Activated naive CD8-positive, alpha-beta T cell treated with anti-CD3 and anti-CD28 coated beads, Interleukin-2, amount 10 ng/mL, durations not matched to agents 7 days and 5 days (primary cell): ENCODE results near the gene ZBTB26. TPM values are rescaled to one million over a fixed set of nuclear protein-coding genes. Genes with fewer than 3 reads are reported as not detected.
A peak's percentile ranks its signal among the peaks of the same experiment; 100 is the strongest.

ENCODE experiments used
- ATAC-seq: fragments of 150-1000 bp; cut with Tn5 transposase; one replicate; pipeline ENCODE4 v1.10.0; 2021; ENCODE audit warnings: low read depth, moderate library complexity
- POLR2A ChIA-PET: fragments of 350-600 bp; sonication (Branson Sonifier 250); formaldehyde crosslinking; loops from one replicate; lab custom pipeline; 2021; ENCODE audit warnings: antibody characterized with exemption; lab: Charles Lee
- DNase-seq: peaks from one replicate; pipeline ENCODE4 v3.0.0; 2021
- H3K27ac Mint-ChIP-seq: one replicate; pipeline ENCODE4 v1.8.0; 2022; ENCODE audit warnings: mild to moderate bottlenecking, mixed read lengths
- H3K27me3 Mint-ChIP-seq: one replicate; pipeline ENCODE4 v1.8.0; 2022; ENCODE audit warnings: mild to moderate bottlenecking, moderate library complexity, mixed read lengths
- H3K36me3 Mint-ChIP-seq: one replicate; pipeline ENCODE4 v1.8.0; 2021; ENCODE audit warnings: mild to moderate bottlenecking, mixed read lengths
- H3K4me1 Mint-ChIP-seq: one replicate; pipeline ENCODE4 v1.8.0; 2021; ENCODE audit warnings: mixed read lengths
- H3K4me3 Mint-ChIP-seq: one replicate; pipeline ENCODE4 v1.8.0; 2022; ENCODE audit warnings: mild to moderate bottlenecking, moderate library complexity, mixed read lengths
- H3K9me3 Mint-ChIP-seq: one replicate; pipeline ENCODE4 v1.8.0; 2021; ENCODE audit warnings: mixed read lengths
- total RNA-seq, 2 experiments: library from RNA; stranded (reverse); gene quantifications; one replicate each; pipeline ENCODE4 v1.2.3, GENCODE V29; 2021

Gene ZBTB26, protein sequence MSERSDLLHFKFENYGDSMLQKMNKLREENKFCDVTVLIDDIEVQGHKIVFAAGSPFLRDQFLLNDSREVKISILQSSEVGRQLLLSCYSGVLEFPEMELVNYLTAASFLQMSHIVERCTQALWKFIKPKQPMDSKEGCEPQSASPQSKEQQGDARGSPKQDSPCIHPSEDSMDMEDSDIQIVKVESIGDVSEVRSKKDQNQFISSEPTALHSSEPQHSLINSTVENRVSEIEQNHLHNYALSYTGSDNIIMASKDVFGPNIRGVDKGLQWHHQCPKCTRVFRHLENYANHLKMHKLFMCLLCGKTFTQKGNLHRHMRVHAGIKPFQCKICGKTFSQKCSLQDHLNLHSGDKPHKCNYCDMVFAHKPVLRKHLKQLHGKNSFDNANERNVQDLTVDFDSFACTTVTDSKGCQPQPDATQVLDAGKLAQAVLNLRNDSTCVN
- total RNA-seq = 10 to 100 TPM in 1 of 2 experiments, 1 to 10 TPM in 1; 8.3 to 11.2 TPM

DNA sequence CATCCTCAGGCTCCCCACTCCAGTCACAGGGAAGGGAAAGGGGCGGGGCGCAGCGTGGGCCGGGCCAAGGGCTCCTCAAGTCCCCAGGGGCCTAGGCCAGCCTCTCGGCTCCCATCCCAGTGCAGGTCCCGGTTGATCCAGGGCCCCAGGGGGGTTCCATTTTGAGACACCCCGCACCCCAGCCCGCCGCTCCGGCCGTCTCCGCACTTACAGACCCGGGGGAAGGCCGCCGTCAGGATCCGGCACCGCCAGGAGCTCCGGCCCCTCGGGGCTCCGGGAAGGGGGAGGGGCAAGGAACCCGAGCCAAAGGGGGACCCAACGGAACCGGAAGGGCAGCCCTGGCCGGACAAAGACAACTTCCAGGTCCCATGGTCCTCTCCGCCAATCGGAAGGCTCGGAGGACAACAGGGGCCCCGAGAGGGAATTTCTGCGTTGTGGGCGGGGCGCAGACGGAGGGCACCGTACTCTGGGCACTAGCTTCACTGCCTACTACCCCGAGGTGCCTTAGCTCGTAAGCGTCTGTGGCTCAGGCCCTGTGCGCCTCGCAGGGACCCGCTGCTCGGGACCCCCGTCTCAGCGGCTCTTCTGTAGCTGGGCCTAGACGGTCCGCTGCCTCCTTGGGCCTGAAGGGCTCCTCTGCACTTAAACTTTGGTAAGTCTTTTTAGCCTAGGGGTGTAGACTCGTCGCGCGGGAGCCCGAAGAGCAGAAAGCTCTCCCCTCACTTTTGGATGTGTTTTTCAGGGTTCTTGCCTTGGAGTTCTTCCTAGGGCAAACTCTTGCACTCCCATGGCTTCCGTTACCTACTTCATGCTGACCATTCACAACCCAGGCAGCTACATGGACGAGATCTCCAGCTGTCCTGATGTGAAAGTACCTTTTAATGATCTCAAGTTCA is at the start of gene ZBTB26:
ZBTB26 (minus strand) TSS at position 287 of the 896 bp plus-strand sequence. CDS start 11,578 bp downstream, outside the sequence.
- peak; percentile 98 for ATAC-seq
- Mint-ChIP-seq H3K4me3 (no peak within 1 kb of the TSS), H3K27me3 (no peaks in the 10 kb centered on the region), H3K27ac (peak within 1 kb of the TSS; percentile 85), H3K4me1 (peaks cover 13% of the 10 kb centered on the region), H3K9me3 (no peaks in the 10 kb centered on the region), H3K36me3 (peaks cover 8% of the 10 kb centered on the region)
- peak; percentile 85 for DNase-seq
- POLR2A ChIA-PET = interaction anchor here (0.5 to 4.2 kb wide), 10 partner anchors 10 to 904 kb away, joined by 3 to 55 read pairs (median 4); partner anchors contain the start of genes PDCL, RABGAP1, RC3H2 and ZBTB6

DNA sequence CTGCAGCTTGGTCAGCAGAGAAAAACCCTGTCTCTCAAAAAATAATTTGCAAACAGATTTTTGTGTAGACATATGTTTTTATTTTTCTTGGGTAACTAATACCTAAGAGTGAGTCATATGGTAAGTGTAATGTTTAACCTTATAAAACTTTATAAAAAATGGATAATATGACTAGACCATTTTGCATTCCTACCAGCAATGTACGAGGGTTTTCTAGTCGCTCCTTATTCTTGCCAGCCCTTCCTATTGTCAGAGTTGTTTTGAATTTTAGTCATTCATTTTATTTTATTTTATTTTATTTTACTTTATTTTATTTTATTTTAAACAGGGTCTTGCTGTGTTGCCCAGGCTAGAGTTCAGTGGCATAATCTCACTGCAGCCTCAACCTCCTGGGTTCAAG is 47.3 kb upstream of the ZBTB26 start:
- POLR2A ChIA-PET = no interaction called here
- DNase-seq (no peak), ATAC-seq (no peak)
- peaks cover 2% of the 10 kb centered on the region for H3K4me1 Mint-ChIP-seq
- H3K36me3 Mint-ChIP-seq = peaks cover 3% of the 10 kb centered on the region
- H3K4me3 Mint-ChIP-seq = no peak overlapping the region
- no peaks in the 10 kb centered on the region for H3K9me3 Mint-ChIP-seq
- no peak overlapping the region for H3K27ac Mint-ChIP-seq
- no peaks in the 10 kb centered on the region for H3K27me3 Mint-ChIP-seq

GRCh38 chr9:122975196-122975595 is 43.9 kb upstream of the ZBTB26 start:
- POLR2A ChIA-PET = no interaction called here
- Mint-ChIP-seq H3K4me3 (no peak overlapping the region), H3K4me1 (peaks cover 2% of the 10 kb centered on the region), H3K36me3 (peaks cover 10% of the 10 kb centered on the region), H3K27me3 (no peaks in the 10 kb centered on the region), H3K27ac (no peak overlapping the region), H3K9me3 (no peaks in the 10 kb centered on the region)
- no peak for ATAC-seq
- DNase-seq = no peak

GRCh38 chr9:122961139-122961538 is 29.8 kb upstream of the ZBTB26 start:
- H3K9me3 Mint-ChIP-seq = peaks cover 2% of the 10 kb centered on the region
- H3K27ac Mint-ChIP-seq = no peak overlapping the region
- no peaks in the 10 kb centered on the region for H3K4me1 Mint-ChIP-seq
- POLR2A ChIA-PET = no interaction called here
- ATAC-seq (no peak), DNase-seq (no peak)
- no peaks in the 10 kb centered on the region for H3K27me3 Mint-ChIP-seq
- peaks cover 22% of the 10 kb centered on the region for H3K36me3 Mint-ChIP-seq
- no peak overlapping the region for H3K4me3 Mint-ChIP-seq

- Mint-ChIP-seq H3K4me3 (no peak overlapping the region), H3K27ac (no peak overlapping the region), H3K4me1 (no peaks in the 10 kb centered on the region), H3K36me3 (peaks cover 18% of the 10 kb centered on the region), H3K9me3 (peaks cover 2% of the 10 kb centered on the region), H3K27me3 (no peaks in the 10 kb centered on the region)
- DNase-seq (no peak), ATAC-seq (no peak)
- POLR2A ChIA-PET = no interaction called here
These were observed 24.6 kb upstream of the ZBTB26 start for GRCh38 chr9:122955961-122956360.

- Mint-ChIP-seq H3K27me3 (no peaks in the 10 kb centered on the region), H3K27ac (no peak overlapping the region), H3K9me3 (no peaks in the 10 kb centered on the region), H3K4me1 (no peaks in the 10 kb centered on the region), H3K4me3 (no peak overlapping the region), H3K36me3 (peaks cover 8% of the 10 kb centered on the region)
- DNase-seq = no peak
- POLR2A ChIA-PET = no interaction called here
- ATAC-seq = no peak
These were observed 23.0 kb upstream of the ZBTB26 start for GRCh38 chr9:122954253-122954691.

DNA sequence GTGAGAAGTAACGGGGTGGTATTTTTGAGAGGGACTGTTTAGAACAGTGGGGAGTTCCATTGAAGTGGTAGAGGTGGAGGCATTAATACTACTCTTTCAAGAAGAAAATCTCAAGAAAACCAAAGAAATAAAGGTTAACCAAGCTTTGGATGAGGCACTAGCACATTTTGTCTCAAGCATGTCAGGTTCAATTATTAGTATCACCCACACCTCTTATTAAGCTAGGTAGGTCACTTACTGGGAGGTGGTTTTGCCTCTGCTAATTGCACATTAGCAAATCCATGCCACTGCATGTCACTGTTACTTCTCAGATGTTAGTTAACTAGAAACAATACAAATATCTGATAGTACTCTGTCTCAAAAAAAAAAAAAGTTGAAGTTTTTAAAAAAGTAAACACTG is 19.7 kb upstream of the ZBTB26 start:
- Mint-ChIP-seq H3K4me1 (peaks cover 16% of the 10 kb centered on the region), H3K4me3 (no peak overlapping the region)
- POLR2A ChIA-PET = no interaction called here

GRCh38 chr9:122950263-122950662 is 19.0 kb upstream of the ZBTB26 start:
- H3K36me3 Mint-ChIP-seq = peaks cover 7% of the 10 kb centered on the region
- H3K4me3 Mint-ChIP-seq = no peak overlapping the region
- H3K27me3 Mint-ChIP-seq = no peaks in the 10 kb centered on the region
- DNase-seq (no peak), ATAC-seq (no peak)
- POLR2A ChIA-PET = no interaction called here
- H3K9me3 Mint-ChIP-seq = no peaks in the 10 kb centered on the region
- H3K27ac Mint-ChIP-seq = no peak overlapping the region
- peaks cover 24% of the 10 kb centered on the region for H3K4me1 Mint-ChIP-seq

More for the DNA sequence above, 19.7 kb upstream of the ZBTB26 start:
- no peaks in the 10 kb centered on the region for H3K27me3 Mint-ChIP-seq
- no peaks in the 10 kb centered on the region for H3K9me3 Mint-ChIP-seq
- DNase-seq (no peak), ATAC-seq (no peak)
- H3K36me3 Mint-ChIP-seq = peaks cover 7% of the 10 kb centered on the region
- H3K27ac Mint-ChIP-seq = no peak overlapping the region

DNA sequence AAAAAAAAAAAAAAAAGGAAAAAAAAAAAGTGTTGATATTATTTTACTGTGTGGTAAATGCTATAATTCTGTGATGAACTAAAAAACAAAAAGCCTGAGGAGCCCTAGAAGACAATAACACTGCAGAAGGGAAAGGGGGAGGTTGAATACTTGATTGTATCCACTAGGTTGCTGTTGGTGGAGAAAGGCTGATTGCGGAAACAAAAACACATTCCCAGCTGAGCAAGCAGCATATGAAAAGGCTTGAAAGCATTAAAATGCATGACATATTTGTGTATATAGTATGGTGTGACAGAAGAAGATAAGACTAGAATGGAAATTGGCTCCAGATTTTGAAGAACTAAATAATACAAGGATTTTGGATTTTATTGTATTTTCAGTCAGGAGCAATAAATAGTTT is 18.4 kb upstream of the ZBTB26 start:
- no peak for ATAC-seq
- POLR2A ChIA-PET = no interaction called here

GRCh38 chr9:122948313-122948712 is 17.0 kb upstream of the ZBTB26 start:
- ATAC-seq (no peak), DNase-seq (no peak)
- no peaks in the 10 kb centered on the region for H3K9me3 Mint-ChIP-seq
- H3K4me1 Mint-ChIP-seq = peaks cover 27% of the 10 kb centered on the region
- H3K36me3 Mint-ChIP-seq = peaks cover 9% of the 10 kb centered on the region
- no peak overlapping the region for H3K27ac Mint-ChIP-seq
- no peaks in the 10 kb centered on the region for H3K27me3 Mint-ChIP-seq
- POLR2A ChIA-PET = interaction anchor here (0.7 kb wide), 1 partner anchor 17 kb away, joined by 4 read pairs; the partner anchor contains the start of gene ZBTB26
- peak overlapping the region; percentile 54 for H3K4me3 Mint-ChIP-seq

More for the DNA sequence above, 18.4 kb upstream of the ZBTB26 start:
- no peaks in the 10 kb centered on the region for H3K27me3 Mint-ChIP-seq
- no peak overlapping the region for H3K4me3 Mint-ChIP-seq
- peaks cover 25% of the 10 kb centered on the region for H3K4me1 Mint-ChIP-seq
- H3K36me3 Mint-ChIP-seq = peaks cover 7% of the 10 kb centered on the region
- H3K27ac Mint-ChIP-seq = no peak overlapping the region
- DNase-seq = no peak
- no peaks in the 10 kb centered on the region for H3K9me3 Mint-ChIP-seq

DNA sequence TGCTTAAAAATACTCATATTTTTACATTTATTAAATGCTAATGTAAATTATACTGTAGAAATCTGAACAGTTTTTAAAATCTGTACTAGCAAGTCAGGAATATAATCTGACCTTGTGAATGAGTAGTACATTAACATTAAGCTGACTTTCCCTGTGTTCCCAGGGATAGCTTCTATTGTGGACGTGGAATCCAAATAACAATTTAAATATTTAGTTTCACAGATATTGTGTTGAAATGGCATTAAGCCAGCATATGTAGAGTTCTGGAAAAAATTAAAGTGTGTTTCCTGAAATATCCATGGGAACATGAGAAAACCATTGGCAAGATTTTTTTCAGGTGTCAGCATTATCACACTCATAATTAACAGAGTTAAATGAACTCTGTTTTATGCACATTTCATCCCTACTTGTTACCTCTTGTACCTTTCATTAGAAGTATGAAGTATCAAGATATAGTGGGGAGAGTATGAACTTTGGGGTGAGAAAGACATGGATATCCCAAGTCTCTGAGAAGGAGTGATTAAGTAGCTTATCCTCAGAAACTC is 15.2 kb upstream of the ZBTB26 start:
- Mint-ChIP-seq H3K36me3 (peaks cover 7% of the 10 kb centered on the region), H3K27me3 (no peaks in the 10 kb centered on the region), H3K27ac (no peak overlapping the region), H3K9me3 (no peaks in the 10 kb centered on the region), H3K4me3 (no peak overlapping the region), H3K4me1 (peaks cover 35% of the 10 kb centered on the region)
- ATAC-seq = no peak
- no peak for DNase-seq
- POLR2A ChIA-PET = interaction anchor here (0.6 kb wide), 1 partner anchor 378 kb away, joined by 4 read pairs; no protein-coding TSS in a partner anchor

DNA sequence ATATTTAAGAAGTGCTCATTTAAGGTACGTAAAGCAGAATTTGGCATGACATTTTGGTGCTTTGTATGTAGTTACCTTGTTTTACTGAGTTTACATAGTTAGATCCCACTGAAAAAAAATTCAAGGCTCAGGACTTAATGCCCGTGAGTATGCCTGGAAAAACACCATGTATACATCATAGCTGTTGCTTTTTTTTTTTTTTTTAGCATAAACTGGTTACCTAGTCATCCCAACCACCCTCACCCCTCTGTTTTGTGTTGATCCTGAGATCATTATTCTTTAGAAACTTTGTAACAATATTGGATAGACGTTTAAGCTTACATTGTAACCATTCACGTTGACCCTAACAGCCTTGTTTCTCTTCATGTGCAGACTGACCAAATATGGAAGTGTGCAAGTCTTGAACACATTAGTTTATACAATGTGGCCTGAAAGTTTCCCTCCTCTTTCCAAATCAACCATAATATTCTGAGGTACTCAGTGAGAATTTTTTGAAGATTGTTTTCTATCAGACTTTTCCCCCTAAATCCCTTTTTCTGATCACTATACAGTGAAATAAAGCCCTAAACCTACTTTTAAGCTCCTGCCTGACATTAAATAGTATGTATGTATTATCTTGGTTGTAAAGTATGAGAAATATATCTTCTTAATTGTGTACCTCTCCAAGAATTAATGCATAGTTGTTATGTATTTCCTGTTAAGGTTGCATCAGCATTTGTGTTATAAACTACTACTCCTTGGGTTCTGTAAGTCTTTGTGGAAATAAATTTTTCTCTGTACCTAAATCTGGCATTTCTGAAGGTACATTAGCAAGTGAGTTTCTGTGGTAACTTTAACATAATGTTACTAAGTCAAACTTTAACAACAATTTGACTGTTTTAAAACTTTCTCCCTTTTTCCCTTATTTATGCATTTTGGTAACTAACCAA is 13.9 kb upstream of the ZBTB26 start:
- POLR2A ChIA-PET = interaction anchor here (0.6 kb wide), 1 partner anchor 46 kb away, joined by 3 read pairs; no protein-coding TSS in a partner anchor
- Mint-ChIP-seq H3K4me3 (no peak overlapping the region), H3K27me3 (no peaks in the 10 kb centered on the region)

More for the DNA sequence above, 13.9 kb upstream of the ZBTB26 start:
- Mint-ChIP-seq H3K36me3 (peaks cover 7% of the 10 kb centered on the region), H3K9me3 (no peaks in the 10 kb centered on the region), H3K4me1 (peaks cover 41% of the 10 kb centered on the region), H3K27ac (no peak overlapping the region)
- ATAC-seq (no peak), DNase-seq (no peak)
